HepG2 (cell line): Measurements from ENCODE around the gene CCM2L. TPM values are rescaled to one million over a fixed set of nuclear protein-coding genes. Genes with fewer than 3 reads are reported as not detected.
A peak's percentile ranks its signal among the peaks of the same experiment; 100 is the strongest.

Experiments used
- CTCF ChIP-seq: sonication (generic); formaldehyde crosslinking; IDR thresholded peaks from 2 replicates; pipeline ENCODE4 v1.5.0; 2020; ENCODE audit warnings: mild to moderate bottlenecking, missing genetic modification reagents, moderate library complexity
- ELK4 ChIP-seq: sonication (generic); formaldehyde crosslinking; IDR thresholded peaks from 2 replicates; pipeline ENCODE4 v1.9.0; 2021; ENCODE audit warnings: missing genetic modification reagents, borderline replicate concordance
- KDM3A ChIP-seq: IDR thresholded peaks from 2 replicates; pipeline ENCODE4 v1.6.1; 2018; ENCODE audit warnings: low read depth, missing compliant biosample characterization
- MBD4 ChIP-seq: IDR thresholded peaks from 2 replicates; pipeline ENCODE4 v1.6.1; 2012; ENCODE audit warnings: low read length, inconsistent platforms, borderline replicate concordance
- NFE2 ChIP-seq: sonication (generic); formaldehyde crosslinking; IDR thresholded peaks from 2 replicates; pipeline ENCODE4 v1.4.0; 2020; ENCODE audit warnings: missing genetic modification reagents
- PITX1 ChIP-seq: sonication (generic); formaldehyde crosslinking; IDR thresholded peaks from 2 replicates; pipeline ENCODE4 v1.5.1; 2020; ENCODE audit warnings: mild to moderate bottlenecking, missing genetic modification reagents
- SAFB2 ChIP-seq: sonication (generic); formaldehyde crosslinking; IDR thresholded peaks from 2 replicates; pipeline ENCODE4 v1.5.1; 2020; ENCODE audit warnings: missing genetic modification reagents, low read depth, mild to moderate bottlenecking, borderline replicate concordance
- SATB2 ChIP-seq: sonication (generic); formaldehyde crosslinking; IDR thresholded peaks from 2 replicates; pipeline ENCODE4 v1.5.0; 2020; ENCODE audit warnings: missing genetic modification reagents
- TCF12 ChIP-seq, 2 experiments: fragments of 450-650 bp in 1 of 2; sonication (generic) in 1 of 2; formaldehyde crosslinking in 1 of 2; IDR thresholded peaks; 2 replicates each; pipeline versions ENCODE4 v1.6.1 to v1.8.0; 2017 to 2022; ENCODE audit warnings: antibody characterized with exemption in 1 of 2, mild to moderate bottlenecking in 1 of 2, missing genetic modification reagents in 1 of 2, moderate library complexity in 1 of 2
- TGIF2 ChIP-seq: IDR thresholded peaks from 2 replicates; pipeline ENCODE4 v1.6.1; 2016; ENCODE audit warnings: control low read depth, missing compliant biosample characterization
- TMF1 ChIP-seq: sonication (generic); formaldehyde crosslinking; IDR thresholded peaks from 2 replicates; pipeline ENCODE4 v1.8.1; 2022; ENCODE audit warnings: low read depth, missing genetic modification reagents
- TOPORS ChIP-seq: sonication (generic); formaldehyde crosslinking; IDR thresholded peaks from 2 replicates; pipeline ENCODE4 v1.8.0; 2023; ENCODE audit warnings: mild to moderate bottlenecking, missing genetic modification reagents
- TRAFD1 ChIP-seq: sonication (generic); formaldehyde crosslinking; IDR thresholded peaks from 2 replicates; pipeline ENCODE4 v1.5.1; 2020; ENCODE audit warnings: missing genetic modification reagents, mild to moderate bottlenecking, borderline replicate concordance
- ZBTB20 ChIP-seq: sonication (generic); formaldehyde crosslinking; IDR thresholded peaks from 2 replicates; pipeline ENCODE4 v1.8.1; 2023; ENCODE audit warnings: missing genetic modification reagents, low read depth, mild to moderate bottlenecking, borderline replicate concordance
- ZFYVE20 ChIP-seq: sonication (generic); formaldehyde crosslinking; IDR thresholded peaks from 2 replicates; pipeline ENCODE4 v1.8.0; 2023; ENCODE audit warnings: low read depth, mild to moderate bottlenecking, moderate library complexity, missing genetic modification reagents, borderline replicate concordance
- ZNF235 ChIP-seq: sonication (generic); formaldehyde crosslinking; IDR thresholded peaks from 2 replicates; pipeline ENCODE4 v1.8.1; 2023; ENCODE audit warnings: mild to moderate bottlenecking, missing genetic modification reagents, borderline replicate concordance
- ZNF317 ChIP-seq: sonication (generic); formaldehyde crosslinking; IDR thresholded peaks from 2 replicates; pipeline ENCODE4 v1.5.0; 2020; ENCODE audit warnings: mild to moderate bottlenecking, missing genetic modification reagents
- ZNF44 ChIP-seq: sonication (generic); formaldehyde crosslinking; IDR thresholded peaks from 2 replicates; pipeline ENCODE4 v1.5.1; 2020; ENCODE audit warnings: mild to moderate bottlenecking, missing genetic modification reagents
- ZNF558 ChIP-seq: sonication (generic); formaldehyde crosslinking; IDR thresholded peaks from 2 replicates; pipeline ENCODE4 v1.9.0; 2022; ENCODE audit warnings: mild to moderate bottlenecking, missing genetic modification reagents, borderline replicate concordance
- ZNF788 ChIP-seq: sonication (generic); formaldehyde crosslinking; IDR thresholded peaks from 2 replicates; pipeline ENCODE4 v1.5.0; 2020; ENCODE audit warnings: mild to moderate bottlenecking, missing genetic modification reagents, borderline replicate concordance
- polyA plus RNA-seq, 8 experiments: library from polyadenylated mRNA; depleted of rRNA in 3 of 8; stranded (reverse) in 7 of 8; unstranded in 1 of 8; fragments of >200 nt; fragmentation: Illumina TruSeq in 4 of 8; extraction: Trizol in 4 of 8; gene quantifications; 2 replicates each; pipeline versions ENCODE4 v1.2.1 to v1.2.3, GENCODE V29; 2011 to 2016; ENCODE audit warnings: low read depth in 4 of 8, missing spikeins in 1 of 8, mixed read lengths in 1 of 8; ENCODE audit not compliant: insufficient read depth in 1 of 8
- total RNA-seq, 5 experiments: library from RNA; depleted of rRNA; stranded (reverse); fragments of >200 nt; fragmentation: Illumina TruSeq; extraction: Trizol; gene quantifications; 2 replicates each; pipeline ENCODE4 v1.2.3, GENCODE V29; 2016; ENCODE audit warnings: low read depth in 1 of 5
- TF ChIP-seq, protein P1 (sequence below): sonication (generic); formaldehyde crosslinking; IDR thresholded peaks from 2 replicates; pipeline ENCODE4 v1.4.0; 2020; ENCODE audit warnings: missing genetic modification reagents, borderline replicate concordance
- TF ChIP-seq, protein P2 (sequence below): sonication (generic); formaldehyde crosslinking; IDR thresholded peaks from 2 replicates; pipeline ENCODE4 v1.8.1; 2023; ENCODE audit warnings: missing genetic modification reagents, mild to moderate bottlenecking, borderline replicate concordance

The CCM2L gene
- total and polyA plus RNA-seq, 2 of the 13 experiments (the other 11 are each of a cell fraction or from before 2014, with no cell fraction given) = 0.15 TPM; not detected in 1

DNA sequence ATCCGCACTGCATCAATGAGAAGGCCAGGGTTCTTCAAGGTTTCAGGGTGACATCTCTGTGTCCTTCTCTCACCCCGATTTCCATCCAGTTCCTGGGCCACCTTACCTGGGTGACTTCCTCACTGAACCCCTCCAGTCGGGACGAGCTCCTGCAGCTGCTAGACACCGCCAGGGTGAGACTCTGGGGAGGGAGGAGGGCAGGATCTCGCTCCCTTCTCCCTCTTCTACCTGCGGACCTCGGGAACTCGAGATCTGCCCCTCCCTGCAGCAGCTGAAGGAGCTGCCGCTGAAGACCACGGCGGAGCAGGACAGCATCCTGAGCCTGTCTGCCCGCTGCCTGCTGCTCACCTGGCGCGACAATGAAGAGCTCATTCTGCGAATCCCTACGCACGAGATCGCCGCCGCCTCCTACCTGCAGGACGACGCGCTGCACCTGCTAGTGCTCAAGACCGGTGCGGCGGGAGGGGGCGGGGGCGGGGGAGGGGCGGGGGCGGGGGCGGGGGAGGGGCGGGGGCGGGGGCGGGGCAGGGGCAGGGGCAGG, 7.5 kb downstream of the CCM2L start (continued):
- TF ChIP-seq CTCF (CRISPR knock-in tag) (peak; percentile 73), ZNF558 (CRISPR knock-in tag) (no peak), ZFYVE20 (CRISPR knock-in tag) (no peak), TRAFD1 (no peak), ZBTB20 (no peak), SATB2 (CRISPR knock-in tag) (no peak), PITX1 (CRISPR knock-in tag) (0 out of 2 replicates have a peak, but pooled peaks have one; percentile 6), ZNF44 (CRISPR knock-in tag) (0 out of 2 replicates have a peak, but pooled peaks have one; percentile 53), TGIF2 (0 out of 2 replicates have a peak, but pooled peaks have one; percentile 3), ELK4 (CRISPR knock-in tag) (no peak), MBD4 (no peak), ZNF788 (CRISPR knock-in tag) (no peak), TCF12 (IDR thresholded peaks at IDR 0.05) (no peak), TCF12 (CRISPR knock-in tag; IDR thresholded peaks at IDR 0.05) (no peak), TMF1 (CRISPR knock-in tag) (no peak), ZNF317 (CRISPR knock-in tag) (no peak), SAFB2 (CRISPR knock-in tag) (0 out of 2 replicates have a peak, but pooled peaks have one; percentile 15), KDM3A (CRISPR knock-in tag) (0 out of 2 replicates have a peak, but pooled peaks have one; percentile 52), TOPORS (CRISPR knock-in tag) (no peak), ZNF235 (CRISPR knock-in tag) (0 out of 2 replicates have a peak, but pooled peaks have one; percentile 39), NFE2 (CRISPR knock-in tag) (no peak)
- TF ChIP-seq, protein P1, sequence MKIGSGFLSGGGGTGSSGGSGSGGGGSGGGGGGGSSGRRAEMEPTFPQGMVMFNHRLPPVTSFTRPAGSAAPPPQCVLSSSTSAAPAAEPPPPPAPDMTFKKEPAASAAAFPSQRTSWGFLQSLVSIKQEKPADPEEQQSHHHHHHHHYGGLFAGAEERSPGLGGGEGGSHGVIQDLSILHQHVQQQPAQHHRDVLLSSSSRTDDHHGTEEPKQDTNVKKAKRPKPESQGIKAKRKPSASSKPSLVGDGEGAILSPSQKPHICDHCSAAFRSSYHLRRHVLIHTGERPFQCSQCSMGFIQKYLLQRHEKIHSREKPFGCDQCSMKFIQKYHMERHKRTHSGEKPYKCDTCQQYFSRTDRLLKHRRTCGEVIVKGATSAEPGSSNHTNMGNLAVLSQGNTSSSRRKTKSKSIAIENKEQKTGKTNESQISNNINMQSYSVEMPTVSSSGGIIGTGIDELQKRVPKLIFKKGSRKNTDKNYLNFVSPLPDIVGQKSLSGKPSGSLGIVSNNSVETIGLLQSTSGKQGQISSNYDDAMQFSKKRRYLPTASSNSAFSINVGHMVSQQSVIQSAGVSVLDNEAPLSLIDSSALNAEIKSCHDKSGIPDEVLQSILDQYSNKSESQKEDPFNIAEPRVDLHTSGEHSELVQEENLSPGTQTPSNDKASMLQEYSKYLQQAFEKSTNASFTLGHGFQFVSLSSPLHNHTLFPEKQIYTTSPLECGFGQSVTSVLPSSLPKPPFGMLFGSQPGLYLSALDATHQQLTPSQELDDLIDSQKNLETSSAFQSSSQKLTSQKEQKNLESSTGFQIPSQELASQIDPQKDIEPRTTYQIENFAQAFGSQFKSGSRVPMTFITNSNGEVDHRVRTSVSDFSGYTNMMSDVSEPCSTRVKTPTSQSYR (CRISPR knock-in tag) = peak; percentile 69; the same call in 1 of the 2 replicates
- TF ChIP-seq, protein P2, sequence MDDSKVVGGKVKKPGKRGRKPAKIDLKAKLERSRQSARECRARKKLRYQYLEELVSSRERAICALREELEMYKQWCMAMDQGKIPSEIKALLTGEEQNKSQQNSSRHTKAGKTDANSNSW (CRISPR knock-in tag) = no peak
